KG1 (cell line): ENCODE measurements around the gene AQP7.
"Not testable (repeated sequence)": the region's sequence is repeated elsewhere in the genome, so short reads cannot be mapped to it uniquely, and the experiment has no call there.

Experiments
- DNase-seq: peaks from one replicate; lab custom pipeline; 2025; lab: John Stamatoyannopoulos, UW

AQP7 gene

DNA sequence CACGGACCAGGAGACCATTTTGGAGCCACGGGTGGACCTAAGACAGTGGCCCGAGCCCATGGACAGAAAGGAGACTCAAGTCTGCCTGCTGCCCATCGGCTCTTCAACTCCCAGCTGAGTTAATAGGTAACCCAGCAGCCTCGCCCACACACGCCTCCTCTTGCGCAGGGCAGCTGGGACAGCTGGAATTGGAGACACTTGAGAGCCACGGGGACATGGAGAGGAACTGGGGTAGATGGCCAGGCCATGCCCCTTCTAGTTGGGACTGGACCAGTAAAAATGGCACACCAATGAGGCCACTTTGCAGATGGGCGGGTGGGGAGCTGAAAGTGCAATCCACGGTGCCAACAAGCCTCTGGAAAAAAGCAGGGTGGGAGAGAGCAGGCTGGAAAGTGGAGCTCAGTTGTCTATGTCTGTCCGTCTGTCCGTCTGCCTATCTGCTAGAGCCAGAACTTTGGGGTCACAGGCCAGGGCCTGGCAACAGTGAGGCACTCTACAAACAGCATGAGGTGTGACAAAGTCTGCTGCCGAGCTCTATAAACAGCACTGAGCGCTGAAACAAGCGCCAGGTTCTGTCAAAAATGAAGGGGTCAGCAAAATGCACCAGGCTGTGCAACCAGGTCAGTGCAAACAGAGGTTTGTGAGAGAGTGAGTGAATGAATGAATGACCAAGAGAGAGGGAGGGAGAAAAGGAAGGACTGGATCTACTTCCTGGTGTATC is 7.0 kb downstream of the AQP7 start:
- not testable (repeated sequence) for DNase-seq

DNA sequence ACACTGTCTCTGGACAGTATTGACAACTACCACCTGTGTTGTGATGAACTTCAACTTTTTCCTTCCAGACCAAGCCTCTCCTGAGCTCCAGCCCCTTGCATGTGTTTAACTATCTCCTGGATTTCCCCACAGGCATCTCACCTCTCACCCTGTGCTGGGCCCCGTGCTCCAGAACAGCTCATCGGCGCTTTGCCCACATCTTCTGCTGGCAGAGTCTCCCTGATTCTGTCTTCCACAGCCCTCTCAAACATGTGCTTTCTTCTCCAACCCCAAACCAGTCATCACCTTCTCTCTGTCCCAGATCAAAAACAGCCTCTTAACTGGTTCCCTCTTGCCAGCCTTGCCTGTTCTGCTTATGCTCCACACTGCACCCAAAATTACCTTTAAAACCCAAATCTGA is 8.4 kb downstream of the AQP7 start:
- not testable (repeated sequence) for DNase-seq

DNA sequence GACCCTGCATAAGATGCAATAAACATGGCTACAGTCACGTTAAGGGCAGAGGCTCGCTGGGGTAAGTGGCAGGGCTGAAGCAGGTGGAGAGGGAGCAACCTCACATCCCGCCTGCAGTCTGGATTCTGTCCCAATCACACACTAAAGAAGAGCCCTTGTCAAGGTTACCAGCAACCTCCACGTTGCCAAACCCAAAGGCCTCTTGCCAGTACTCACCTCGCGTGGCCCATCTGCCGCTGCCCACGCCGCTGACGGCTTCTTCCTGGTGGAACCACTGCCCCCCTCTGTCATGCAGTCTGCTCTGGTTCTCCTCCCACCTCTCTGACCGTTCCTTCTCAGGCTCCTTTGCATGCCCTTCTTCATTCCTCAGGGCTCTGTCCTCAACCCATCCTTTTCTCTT is 8.8 kb downstream of the AQP7 start:
- no peak for DNase-seq

- not testable (repeated sequence) for DNase-seq
Observed at GRCh38 chr9:33392591-33393021, 9.8 kb downstream of the AQP7 start.

DNA sequence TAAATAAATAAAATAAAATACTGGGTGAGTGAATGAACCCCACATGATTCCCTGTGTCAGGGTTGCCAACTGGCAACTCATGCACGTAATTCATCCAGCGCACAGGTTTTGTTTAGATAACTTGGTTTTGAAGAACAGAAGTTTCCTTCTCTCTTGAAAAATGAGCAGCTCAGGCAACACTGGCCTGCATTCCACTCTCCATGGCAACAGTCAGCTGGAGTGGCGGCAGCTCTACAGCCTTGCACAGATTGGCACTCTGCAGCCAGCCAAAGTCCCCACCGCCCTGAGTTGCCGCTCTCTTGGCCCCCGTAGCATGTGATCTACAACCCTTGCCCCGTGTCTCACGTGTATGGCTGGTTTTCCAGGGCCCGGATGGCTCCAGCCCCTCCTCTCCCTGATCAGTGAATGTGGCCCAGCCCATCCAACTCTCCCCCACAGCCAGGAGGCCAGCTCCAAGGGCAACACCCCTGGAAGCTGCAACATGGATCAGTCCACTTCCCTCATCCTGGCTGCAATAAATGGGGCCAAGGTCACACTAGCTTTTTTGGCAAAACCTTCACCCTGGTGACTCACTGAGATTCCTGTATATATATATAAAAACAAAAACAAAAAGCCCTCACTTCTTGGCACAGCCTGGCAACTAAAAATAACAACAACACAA is 11.1 kb downstream of the AQP7 start:
- DNase-seq: not testable (repeated sequence)

DNA sequence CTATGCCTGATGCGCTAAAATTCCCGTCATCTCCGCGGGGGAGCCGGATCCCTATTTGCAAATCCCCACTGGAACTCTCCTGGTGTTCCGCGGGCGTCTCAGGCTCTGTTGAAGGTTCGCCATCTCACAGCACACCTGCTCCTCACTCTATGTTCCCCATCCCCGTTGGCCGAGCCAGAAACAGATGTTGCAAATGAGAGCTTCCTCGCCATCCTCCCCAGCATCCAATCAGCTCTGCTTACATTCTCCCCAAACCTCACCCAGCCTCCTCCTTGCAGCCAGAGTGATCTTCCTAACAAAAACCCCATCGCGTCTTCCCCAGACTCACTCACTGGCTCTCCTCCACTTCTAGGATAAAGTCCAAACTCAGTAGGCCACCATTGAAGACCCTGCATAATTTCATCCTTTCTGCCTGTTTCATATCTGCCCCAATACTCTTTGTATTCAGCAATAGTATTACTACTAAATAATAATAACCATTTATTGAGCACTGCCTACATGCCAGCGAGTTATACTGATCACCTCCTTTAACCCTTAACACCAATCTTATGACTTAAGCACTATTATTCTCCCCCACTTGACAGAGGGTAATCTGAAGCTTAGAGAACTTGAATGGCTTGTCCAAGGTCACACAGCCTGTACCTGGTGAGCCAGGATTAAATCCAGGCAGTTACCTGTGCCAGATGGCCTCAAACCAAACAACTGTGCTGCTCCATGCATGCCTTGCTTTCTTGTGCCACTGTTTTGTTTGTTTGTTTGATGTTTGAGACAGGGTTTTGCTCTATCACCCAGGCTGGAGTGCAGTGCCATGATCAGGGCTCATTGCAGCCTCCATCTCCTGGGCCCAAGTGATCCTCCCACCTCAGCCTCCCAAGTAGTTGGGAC is 14.0 kb downstream of the AQP7 start:
- no peak for DNase-seq

GRCh38 chr9:33386998-33387397 is 15.4 kb downstream of the AQP7 start:
- DNase-seq: not testable (repeated sequence)

- DNase-seq: not testable (repeated sequence)
Observed at GRCh38 chr9:33386641-33386996, 15.7 kb downstream of the AQP7 start.

GRCh38 chr9:33385979-33386640 is 16.3 kb downstream of the AQP7 start:
- DNase-seq: not testable (repeated sequence)

DNA sequence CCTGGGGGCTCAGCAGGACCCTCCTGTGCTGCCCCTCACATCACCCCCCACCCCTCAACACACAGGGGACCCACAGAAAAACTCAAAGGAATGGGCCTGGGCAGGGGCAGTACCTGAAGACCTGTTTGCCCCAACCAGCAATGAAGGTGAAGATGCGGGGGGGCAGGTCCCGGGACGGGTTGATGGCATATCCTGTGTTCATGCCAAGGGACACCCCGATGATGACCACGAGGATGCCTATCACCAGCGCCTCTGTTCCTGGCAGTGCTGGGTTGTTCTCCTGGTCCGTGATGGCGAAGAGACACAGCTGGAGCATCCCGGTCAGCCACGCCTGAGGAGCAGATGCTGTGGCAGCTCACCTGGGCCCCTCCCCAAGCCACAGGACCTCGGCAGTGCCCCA is 16.8 kb downstream of the AQP7 start:
- not testable (repeated sequence) for DNase-seq

DNA sequence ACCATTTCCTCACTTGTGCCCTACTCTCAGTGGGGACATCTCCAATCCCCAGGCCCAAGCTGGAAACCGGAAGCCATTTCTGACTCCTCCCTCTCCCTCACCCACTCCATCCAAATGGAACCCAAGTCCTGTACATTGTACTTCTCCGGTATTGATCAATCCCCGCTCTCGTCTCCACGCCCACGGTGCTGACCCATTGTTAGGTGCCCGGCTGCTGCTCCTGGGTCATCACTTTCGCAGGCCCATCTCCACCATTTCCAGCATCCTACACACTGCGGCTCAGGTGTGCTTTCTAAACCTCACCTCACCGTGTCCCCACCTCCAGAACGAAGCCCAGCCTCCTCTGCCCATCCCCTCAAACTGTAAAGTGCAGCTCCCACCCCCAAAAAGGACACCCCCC is 19.0 kb downstream of the AQP7 start:
- DNase-seq: not testable (repeated sequence)

DNA sequence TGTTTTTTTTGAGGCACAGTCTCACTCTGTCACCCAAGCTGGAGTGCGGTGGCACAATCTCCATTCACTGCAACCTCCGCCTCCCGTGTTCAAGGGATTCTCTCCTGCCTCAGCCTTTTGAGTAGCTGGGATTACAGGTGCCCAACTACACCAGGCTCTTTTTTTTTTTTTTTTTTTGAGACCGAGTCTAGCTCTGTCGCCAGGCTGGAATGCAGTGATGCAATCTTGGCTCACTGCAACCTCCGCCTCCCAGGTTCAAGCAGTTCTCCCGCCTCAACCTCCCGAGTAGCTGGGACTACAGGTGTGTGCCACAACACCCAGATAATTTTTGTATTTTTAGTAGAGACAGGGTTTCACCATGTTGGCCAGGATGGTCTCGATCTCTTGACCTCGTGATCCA is 20.0 kb downstream of the AQP7 start:
- not testable (repeated sequence) for DNase-seq

GRCh38 chr9:33381231-33381791 is 21.1 kb downstream of the AQP7 start:
- no peak for DNase-seq

DNA sequence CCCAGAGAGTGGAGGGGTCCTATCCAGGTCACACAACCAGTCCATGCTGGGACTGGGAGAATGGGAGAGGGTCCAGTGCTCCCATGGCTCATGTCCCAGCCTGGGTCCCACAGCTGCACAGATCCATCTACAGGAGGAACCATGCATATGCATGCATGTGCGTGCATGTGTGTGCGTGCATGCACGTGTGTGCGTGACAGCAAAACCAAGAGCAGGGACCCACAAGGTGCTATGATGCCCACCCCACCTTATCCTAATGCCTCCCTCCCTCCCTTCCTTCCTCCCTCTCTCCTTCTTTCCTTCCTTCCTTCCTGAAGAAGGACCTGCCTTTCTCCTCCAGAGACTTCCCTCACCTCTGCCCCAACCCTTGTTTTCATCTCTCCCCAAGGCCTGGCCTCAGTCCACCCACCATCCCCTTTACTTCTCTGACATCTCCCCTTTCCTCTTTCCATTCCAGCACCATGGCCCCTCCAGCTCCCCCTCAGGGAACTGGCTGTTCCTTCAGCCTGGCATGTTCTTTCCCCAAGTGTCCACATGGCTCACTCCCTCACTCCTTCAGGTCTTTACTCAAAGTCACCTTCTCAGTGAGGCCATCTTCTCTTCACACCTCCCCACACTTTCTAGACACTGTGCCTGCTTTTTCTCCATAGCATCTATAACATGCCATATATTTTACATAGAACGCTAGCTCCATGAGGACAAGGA is 21.8 kb downstream of the AQP7 start:
- no peak for DNase-seq

GRCh38 chr9:33379666-33380389 is 22.5 kb downstream of the AQP7 start:
- DNase-seq: no peak

GRCh38 chr9:33378121-33378795 is 24.1 kb downstream of the AQP7 start:
- DNase-seq: no peak

GRCh38 chr9:33377089-33377715 is 25.2 kb downstream of the AQP7 start:
- no peak for DNase-seq

- no peak for DNase-seq
Observed at GRCh38 chr9:33375841-33376321, 26.5 kb downstream of the AQP7 start.

DNA sequence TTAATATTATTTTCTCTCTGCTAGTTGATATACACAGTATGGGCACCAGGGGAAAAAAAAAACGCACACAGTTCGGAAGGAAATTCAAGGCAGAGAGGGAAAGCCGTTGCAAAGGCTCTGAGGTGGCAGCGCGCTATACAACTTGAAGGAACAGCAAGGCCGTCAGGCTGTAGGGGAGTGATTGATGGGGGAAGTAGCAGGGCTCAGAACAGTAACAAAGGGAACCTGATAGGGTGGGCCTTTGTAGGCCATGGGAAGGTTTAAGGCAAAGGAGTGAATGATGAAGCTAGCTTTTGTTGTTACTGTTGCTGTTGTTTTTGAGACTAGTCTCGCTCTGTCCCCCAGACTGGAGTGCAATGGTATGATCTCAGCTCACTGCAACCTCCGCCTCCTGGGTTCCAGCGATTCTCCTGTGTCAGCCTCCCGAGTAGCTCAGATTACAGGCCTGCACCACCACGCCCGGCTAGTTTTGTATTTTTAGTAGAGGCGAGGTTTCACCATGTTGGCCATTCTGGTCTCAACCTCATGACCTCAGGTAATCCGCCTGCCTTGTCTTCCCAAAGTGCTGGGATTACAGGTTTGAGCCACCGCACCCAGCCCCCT is 27.0 kb downstream of the AQP7 start:
- DNase-seq: no peak
